Stimulated activated CD8-positive, alpha-beta memory T cell treated with anti-CD3 and anti-CD28 coated beads, Interleukin-12 subunit alpha, Interleukin-12 subunit beta, amount 100 ng/mL, for 24 hours (primary cell): ENCODE results near the gene SDHA.
"Not testable (repeated sequence)": the region's sequence is repeated elsewhere in the genome, so short reads cannot be mapped to it uniquely, and the experiment has no call there.

Experiments used
- DNase-seq: peaks from one replicate; pipeline ENCODE4 v3.0.0-alpha.2; 2020; ENCODE audit errors: extremely low read depth

SDHA gene

DNA sequence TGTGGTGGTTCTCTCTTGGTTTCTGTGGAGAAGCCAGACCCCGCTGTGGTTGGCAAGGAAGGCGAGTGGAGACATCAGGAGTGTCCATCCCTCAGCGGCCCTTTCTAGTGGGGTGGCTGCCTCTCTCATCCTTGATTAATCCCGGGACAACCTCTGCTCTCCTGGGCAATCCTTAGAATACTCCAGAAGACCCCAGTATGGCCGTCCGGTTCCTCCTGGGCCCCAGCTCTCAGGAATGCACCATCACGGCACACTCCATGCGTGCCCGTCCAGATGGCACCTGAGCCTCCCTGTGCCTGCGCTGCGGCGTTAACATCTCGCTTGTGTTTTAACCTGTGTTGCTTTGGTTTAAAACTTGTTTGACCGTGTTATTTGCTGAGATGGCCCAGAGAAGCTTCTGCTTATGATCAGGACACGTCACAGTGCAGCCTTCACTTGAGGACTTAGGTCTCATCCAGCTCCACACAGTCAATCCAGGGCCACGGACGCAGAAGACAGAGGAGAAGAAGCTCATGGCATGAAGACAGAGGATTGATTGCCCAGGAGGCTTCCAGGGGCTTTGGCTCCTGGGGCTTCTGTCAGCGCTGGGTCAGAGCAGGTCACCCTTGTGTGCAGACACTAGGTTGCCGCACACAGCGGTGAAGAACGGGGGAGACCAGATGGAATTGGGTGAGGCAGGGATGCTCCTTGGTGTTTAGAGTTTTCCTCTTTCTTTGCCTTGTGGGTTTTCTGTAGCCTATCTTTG lies 82.7 kb downstream of the SDHA start:
- DNase-seq: not testable (repeated sequence)

DNA sequence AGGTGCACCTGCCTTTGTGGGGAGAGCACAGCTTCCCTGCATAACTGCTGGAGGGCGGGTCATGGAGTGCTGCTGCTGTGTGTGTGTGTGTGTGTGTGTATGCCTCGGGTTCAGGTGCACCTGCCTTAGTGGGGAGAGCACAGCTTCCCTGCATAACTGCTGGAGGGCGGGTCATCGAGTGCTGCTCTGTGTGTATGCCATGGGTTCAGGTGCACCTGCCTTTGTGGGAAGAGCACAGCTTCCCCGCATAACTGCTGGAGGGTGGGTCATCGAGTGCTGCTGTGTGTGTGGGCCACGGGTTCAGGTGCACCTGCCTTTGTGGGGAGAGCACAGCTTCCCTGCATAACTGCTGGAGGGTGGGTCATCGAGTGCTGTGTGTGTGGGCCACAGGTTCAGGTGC lies 84.3 kb downstream of the SDHA start:
- not testable (repeated sequence) for DNase-seq

DNA sequence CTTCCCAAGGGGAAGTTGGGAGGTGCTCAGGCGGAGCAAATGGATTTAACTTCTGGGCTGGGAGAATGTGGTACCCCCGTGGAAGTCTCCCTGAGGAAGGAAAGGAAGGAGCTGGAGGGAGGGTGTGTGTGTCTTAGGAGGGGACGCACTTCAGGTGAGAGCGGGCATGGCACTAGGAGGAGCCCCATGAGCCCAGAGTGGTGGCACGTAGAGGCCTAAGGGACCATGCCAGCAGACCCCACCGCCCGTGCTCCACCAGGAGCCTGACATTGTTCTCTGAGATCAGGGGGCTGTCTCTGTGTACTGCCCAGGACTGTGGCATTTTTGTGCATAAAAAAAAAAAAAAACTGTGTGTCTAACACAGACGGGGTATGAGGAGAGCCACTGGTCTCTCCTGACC lies 84.8 kb downstream of the SDHA start:
- DNase-seq: no peak

DNA sequence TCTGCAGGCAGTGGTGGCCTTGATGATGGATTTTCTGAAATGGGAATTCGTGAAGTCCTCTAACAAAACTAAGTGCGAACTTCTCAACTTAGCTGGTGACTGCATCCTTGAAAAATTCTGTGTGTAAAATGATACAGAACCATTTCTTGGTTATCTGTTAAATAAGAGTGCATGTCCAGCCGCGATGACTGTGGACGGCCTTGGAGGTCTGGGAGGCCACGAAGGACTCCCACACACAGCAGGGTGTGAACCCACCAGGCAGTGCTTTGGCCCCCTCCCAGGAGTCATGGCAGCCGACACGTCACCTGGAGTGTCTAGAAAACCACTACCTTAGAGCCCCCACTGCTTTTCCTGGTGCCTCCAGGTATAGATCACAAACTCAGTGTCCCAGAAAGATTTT lies 85.6 kb downstream of the SDHA start:
- DNase-seq: not testable (repeated sequence)

DNA sequence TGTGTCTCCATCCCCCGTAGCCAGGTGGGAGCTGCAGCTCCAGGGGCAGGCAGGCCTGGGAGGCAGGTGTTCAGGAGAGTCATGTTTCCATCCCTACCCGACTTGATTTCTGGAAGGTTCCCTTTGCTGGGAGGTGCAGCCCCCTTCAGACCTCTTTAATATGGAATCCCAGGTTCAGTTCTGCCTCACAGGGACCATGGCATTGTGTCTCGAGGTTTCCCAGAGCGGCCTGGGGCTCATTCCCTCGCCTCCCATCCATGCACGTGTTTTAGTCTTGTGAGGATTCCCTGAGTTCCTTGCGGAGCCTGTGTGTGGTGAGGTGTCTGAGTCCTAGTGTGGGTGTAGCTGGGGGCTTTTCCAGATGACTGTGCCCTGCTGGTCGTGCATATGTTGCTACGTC lies 86.9 kb downstream of the SDHA start:
- no peak for DNase-seq

DNA sequence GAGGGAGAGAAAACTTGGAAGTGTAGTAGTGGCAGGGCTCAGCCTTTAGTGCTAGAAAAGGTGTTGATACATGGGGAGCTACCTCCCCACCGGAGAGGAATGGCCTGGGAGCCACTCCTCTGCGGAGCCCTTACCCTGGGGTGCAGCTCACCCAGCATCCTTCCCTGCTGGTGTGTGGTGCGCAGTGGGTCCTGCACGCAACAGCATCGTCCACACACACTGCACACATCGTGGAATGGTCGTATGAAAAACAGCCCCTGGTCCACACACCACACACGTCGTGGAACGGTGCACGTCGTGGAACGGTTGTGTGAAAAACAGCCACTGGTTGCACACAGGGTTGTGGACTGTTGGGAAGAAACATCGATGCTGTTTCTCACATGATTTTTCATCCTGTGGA lies 87.3 kb downstream of the SDHA start:
- no peak for DNase-seq

DNA sequence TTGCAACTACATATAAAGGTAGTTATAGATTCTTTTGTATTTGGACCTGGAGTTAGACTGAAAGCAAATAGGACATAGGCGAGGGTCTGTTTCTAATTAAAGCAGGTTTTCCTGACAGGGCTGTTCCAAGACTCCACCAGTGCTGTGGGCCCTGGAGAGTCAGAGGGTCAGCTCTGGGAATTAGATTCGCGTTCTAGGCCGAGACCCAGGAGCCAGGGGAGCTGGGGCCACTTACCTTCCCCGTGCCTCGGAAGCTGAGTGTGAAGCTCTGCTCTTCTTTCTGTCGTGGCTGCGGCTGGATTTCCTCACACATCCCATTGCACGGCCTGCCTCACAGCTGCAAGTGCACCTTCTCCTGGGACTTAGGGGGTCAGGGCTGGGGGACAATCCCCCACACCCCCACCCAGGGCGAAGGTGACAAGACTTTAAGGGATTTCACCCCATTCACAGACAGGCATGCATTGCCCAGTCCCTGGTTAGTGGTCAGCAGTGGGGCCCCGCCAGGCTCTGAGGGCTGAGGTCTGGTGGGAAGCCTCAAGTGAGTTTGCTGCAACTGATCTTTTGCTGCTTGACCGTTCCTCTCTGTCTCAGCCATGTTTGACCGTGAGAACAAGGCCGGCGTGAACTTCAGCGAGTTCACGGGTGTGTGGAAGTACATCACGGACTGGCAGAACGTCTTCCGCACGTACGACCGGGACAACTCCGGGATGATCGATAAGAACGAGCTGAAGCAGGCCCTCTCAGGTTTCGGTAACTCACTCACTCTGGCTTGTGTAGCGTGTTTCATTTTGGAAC lies 88.1 kb downstream of the SDHA start:
- DNase-seq: no peak
